ENCODE data around the gene GHR.

- TF ChIP-seq CTCF (IDR thresholded peaks at IDR 0.05) (no peak), POLR2A (IDR thresholded peaks at IDR 0.05) (no peak), POLR2AphosphoS5 (IDR thresholded peaks at IDR 0.05) (no peak), EP300 (IDR thresholded peaks at IDR 0.05) (no peak)
Observed at GRCh38 chr5:42656651-42657015, 233.4 kb downstream of the GHR start.

Measured in suprapubic skin (tissue), 4 donors.